Muscle layer of duodenum (tissue), 2 donors: ENCODE measurements around the gene RBM4B.

ENCODE experiments used
- H3K27ac ChIP-seq: one replicate; pipeline ENCODE4 v1.7.0; 2013; ENCODE audit warnings: mild to moderate bottlenecking, low read length
- H3K27me3 ChIP-seq: one replicate; pipeline ENCODE4 v1.7.0; 2013; ENCODE audit warnings: low read depth, mild to moderate bottlenecking, control low read depth, low read length
- H3K36me3 ChIP-seq, 2 donors: one replicate each; pipeline ENCODE4 v1.7.0; 2013; ENCODE audit warnings: low read length in 2 of 2, control low read depth in 1 of 2, mild to moderate bottlenecking in 1 of 2; ENCODE audit not compliant: insufficient read depth in 2 of 2, control insufficient read depth in 1 of 2
- H3K4me1 ChIP-seq, 2 donors: one replicate each; pipeline ENCODE4 v1.7.0; 2013; ENCODE audit warnings: low read length in 2 of 2, mild to moderate bottlenecking in 2 of 2, control low read depth in 1 of 2, moderate library complexity in 1 of 2; ENCODE audit not compliant: insufficient read depth in 2 of 2, control insufficient read depth in 1 of 2
- H3K4me3 ChIP-seq, 2 donors: one replicate each; pipeline ENCODE4 v1.7.0; 2013; ENCODE audit warnings: low read length in 2 of 2, low read depth in 1 of 2, mild to moderate bottlenecking in 1 of 2
- H3K9me3 ChIP-seq, 2 donors: one replicate each; pipeline ENCODE4 v1.7.0; 2013; ENCODE audit warnings: low read length in 2 of 2, control low read depth in 1 of 2, mild to moderate bottlenecking in 1 of 2; ENCODE audit not compliant: control insufficient read depth in 1 of 2
- donor health status: healthy.

The RBM4B gene

DNA sequence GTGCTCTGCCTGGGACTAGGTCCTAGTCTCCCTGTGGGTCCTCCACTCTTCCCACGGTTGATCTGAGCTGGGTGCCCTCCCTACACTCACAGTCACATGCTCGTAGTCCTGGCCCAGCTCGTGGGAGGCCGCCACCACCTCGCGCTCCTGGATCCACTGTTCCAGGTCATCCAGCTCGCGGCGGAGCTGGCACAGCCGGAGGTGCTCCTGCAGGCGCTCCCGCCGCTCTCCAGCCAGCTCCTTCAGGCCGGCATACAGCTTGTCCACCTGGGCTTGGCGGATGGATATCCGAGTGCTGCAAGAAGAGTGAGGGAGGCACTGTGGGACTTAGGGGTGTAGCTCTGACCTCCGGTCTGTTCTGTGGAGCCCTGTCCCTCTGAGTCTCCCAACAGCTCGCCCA is 14.8 kb upstream of the RBM4B start:
- Histone ChIP-seq H3K27ac (no peak overlapping the region), H3K4me3 (no peak overlapping the region), H3K9me3 (no peaks in the 10 kb centered on the region), H3K4me1 (no peaks in the 10 kb centered on the region), H3K36me3 (peaks cover 0 to 4% of the 10 kb centered on the region in 2 donors), H3K27me3 (no peaks in the 10 kb centered on the region)

- Histone ChIP-seq H3K27me3 (no peaks in the 10 kb centered on the region), H3K27ac (no peak overlapping the region), H3K9me3 (no peaks in the 10 kb centered on the region), H3K4me3 (no peak overlapping the region), H3K36me3 (peaks cover 0 to 4% of the 10 kb centered on the region in 2 donors), H3K4me1 (no peaks in the 10 kb centered on the region)
These were observed 13.8 kb upstream of the RBM4B start for GRCh38 chr11:66691311-66691980.

DNA sequence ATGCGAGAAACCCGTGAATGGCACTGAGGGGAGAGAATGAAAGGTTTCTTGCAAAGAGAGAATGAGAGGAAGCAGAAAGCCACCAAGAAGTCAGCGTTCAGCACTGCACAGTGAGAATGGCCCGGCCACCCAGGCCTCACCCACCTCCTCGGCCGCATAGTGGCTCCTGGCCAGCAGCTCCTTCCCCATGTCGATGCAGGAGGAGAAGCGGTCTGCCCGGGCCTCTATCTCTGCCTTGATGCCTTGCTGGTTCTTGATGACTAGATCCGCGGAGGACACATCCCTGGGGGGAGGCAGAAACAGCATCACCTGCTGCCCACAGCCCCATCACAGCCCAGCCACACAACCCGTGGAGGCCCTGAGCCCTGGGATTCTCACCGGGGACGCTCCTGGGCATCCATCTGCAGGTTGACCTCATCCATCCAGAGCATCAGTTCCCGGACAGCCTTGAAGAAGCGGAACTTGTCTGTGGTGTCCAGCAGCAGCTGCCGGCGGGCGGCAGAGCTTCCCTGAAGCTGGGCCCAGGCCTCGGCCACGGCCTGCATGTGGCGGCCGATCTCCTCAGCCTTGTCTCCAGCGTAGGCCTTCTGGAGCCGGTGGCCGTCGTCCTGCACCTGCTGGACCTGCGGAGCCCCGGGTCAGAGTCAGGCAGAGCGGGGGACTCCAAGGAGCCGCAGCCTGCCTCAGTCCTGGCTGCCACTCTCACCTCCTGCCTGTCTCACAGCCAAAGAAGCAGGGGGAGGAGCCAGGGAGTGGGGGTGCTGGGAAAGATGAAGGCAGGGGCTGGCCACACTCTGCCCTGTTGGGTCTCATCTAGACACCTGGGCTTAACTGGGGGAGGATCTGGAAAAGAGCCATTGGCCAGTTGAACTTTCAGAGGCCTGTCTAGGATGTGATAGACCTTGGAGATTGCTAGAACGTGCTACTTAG is 12.2 kb upstream of the RBM4B start:
- Histone ChIP-seq H3K36me3 (peaks cover 0 to 4% of the 10 kb centered on the region in 2 donors), H3K4me1 (no peaks in the 10 kb centered on the region), H3K4me3 (no peak overlapping the region), H3K9me3 (no peaks in the 10 kb centered on the region), H3K27ac (no peak overlapping the region), H3K27me3 (no peaks in the 10 kb centered on the region)

DNA sequence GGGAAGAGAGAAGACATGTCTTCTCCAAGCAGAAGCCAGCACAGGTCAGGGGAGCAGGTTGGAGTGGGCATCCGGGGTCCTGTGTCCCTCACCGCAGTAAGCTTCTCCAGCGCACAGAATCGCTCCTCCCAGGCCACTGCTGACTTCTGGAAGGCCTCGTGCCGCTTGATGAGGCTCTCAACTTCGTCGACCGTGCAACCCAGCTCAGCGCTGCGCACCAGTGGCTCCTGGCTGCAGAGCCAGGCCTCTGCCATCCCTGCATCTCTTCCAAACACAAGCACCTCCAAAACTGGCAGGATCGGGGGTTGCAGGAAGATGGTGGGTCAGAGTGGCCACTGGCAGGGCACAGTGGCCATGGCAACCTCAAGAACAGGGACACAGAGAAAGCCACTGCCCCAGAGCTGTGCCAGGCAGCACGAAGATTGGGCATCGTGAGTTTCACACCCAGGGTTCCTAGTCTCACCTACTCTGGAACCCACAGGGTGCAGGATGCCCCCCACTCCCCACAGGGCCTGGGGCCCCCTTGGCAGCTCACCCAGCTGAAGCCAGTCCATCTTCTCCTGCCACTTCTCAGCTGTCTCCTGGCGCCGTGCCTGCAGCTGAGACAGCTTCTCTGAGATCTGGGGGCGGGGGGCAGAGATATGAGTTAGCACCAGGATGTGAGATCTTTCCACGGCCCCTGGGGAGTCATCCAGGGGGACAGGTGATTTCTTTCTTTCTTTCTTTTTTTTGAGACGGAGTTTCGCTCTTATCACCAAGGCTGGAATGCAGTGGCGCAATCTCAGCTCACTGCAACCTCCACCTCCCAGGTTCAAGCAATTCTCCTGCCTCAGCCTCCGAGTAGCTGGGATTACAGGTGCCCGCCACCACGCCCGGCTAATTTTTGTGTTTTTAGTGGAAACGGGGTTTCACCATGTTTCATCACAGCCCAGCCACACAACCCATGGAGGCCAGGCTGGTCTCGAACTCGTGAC is 11.2 kb upstream of the RBM4B start:
- no peaks in the 10 kb centered on the region for H3K27me3 ChIP-seq
- peaks cover 0 to 4% of the 10 kb centered on the region in 2 donors for H3K36me3 ChIP-seq
- no peaks in the 10 kb centered on the region for H3K9me3 ChIP-seq
- H3K4me3 ChIP-seq, result no peak overlapping the region
- H3K27ac ChIP-seq, result no peak overlapping the region
- no peaks in the 10 kb centered on the region for H3K4me1 ChIP-seq

GRCh38 chr11:66687831-66688281 is 10.2 kb upstream of the RBM4B start:
- H3K9me3 ChIP-seq, result no peaks in the 10 kb centered on the region
- H3K36me3 ChIP-seq, result peaks cover 0 to 4% of the 10 kb centered on the region in 2 donors
- no peak overlapping the region for H3K4me3 ChIP-seq
- no peaks in the 10 kb centered on the region for H3K4me1 ChIP-seq
- H3K27ac ChIP-seq, result no peak overlapping the region
- H3K27me3 ChIP-seq, result no peaks in the 10 kb centered on the region

- no peaks in the 10 kb centered on the region for H3K36me3 ChIP-seq
- H3K4me1 ChIP-seq, result no peaks in the 10 kb centered on the region
- no peaks in the 10 kb centered on the region for H3K27me3 ChIP-seq
- H3K4me3 ChIP-seq, result no peak overlapping the region
- no peaks in the 10 kb centered on the region for H3K9me3 ChIP-seq
- H3K27ac ChIP-seq, result no peak overlapping the region
These were observed 9.4 kb upstream of the RBM4B start for GRCh38 chr11:66686801-66687750.

DNA sequence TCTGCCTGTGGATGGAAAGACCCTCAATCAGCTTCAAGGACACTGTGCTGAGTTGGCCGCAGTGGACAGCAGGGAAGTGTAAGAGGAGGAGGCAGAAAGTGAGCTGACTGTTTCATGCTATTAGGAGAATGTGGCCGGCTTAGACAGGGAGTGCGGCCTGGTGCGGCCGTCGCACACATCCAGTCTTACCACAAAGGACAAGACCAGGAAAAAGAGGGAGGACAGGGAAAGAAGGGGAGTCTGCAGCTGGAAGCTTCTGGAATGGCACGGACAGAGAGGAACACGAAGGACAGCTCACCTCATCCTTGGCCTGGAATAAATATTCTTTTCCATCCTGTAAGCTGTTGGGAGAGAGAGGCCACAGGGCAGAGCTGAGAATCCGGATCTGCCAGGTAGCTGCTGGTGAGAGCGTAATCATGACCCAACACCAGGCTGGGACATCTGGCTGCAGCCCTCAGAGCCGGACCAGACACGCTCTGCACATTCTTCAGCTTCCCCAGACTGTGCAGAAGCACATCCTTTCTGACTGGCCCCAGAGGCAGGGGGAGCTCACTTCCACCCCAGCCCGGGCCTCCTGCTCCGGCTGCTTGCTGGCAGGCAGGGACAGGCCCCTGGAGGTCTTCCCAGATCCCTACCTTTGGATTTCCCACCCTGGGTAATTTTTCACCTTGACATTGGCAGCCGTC is 8.6 kb upstream of the RBM4B start:
- no peak overlapping the region for H3K27ac ChIP-seq
- H3K4me1 ChIP-seq, result no peaks in the 10 kb centered on the region
- H3K9me3 ChIP-seq, result no peaks in the 10 kb centered on the region
- no peaks in the 10 kb centered on the region for H3K27me3 ChIP-seq
- H3K4me3 ChIP-seq, result no peak overlapping the region
- H3K36me3 ChIP-seq, result no peaks in the 10 kb centered on the region

DNA sequence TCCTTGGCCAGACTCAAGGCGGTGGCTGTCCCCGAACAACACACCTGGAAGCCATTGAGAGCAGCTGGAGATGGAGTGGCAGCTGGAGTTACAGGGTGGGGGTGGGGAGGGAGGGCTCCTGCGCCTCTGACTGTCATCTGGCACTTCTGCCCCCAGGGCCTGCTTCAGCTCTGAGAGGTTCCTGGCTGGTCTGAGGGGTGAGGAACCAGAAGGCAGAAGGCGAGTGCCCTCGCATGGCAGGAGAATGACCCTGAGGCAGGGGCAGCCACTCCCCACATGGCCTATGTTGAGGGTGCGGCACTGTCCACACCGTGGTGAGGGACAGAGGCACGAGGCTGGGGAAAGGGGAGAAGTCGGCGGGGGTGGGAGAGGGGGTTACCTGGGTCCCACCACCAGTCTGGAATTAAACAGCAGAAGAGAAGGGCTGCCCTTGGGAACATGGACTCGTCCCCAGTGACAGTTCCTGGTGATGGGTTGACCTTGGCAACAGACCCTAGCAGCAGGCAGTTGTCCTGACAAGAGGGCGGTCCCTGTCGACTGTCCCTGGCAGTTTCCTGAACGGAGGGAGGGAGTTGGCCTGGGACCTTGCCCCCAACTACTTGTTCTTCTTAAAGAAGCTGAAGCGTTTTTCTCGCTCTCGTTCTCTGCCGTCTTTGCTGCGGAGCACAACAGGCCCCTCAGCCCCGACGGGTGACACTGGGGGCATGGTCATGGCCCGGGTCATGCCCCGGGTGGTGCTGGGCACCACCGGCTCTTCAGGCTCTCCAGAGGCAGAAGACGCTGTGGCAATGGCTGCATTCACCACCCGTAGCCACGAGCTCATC is 7.8 kb upstream of the RBM4B start:
- H3K4me3 ChIP-seq, result no peak overlapping the region
- no peak overlapping the region for H3K27ac ChIP-seq

GRCh38 chr11:66684635-66685034 is 6.9 kb upstream of the RBM4B start:
- H3K27ac ChIP-seq, result no peak overlapping the region

More for the DNA sequence above, 7.8 kb upstream of the RBM4B start:
- no peaks in the 10 kb centered on the region for H3K27me3 ChIP-seq
- H3K9me3 ChIP-seq, result no peaks in the 10 kb centered on the region
- no peaks in the 10 kb centered on the region for H3K4me1 ChIP-seq
- H3K36me3 ChIP-seq, result no peaks in the 10 kb centered on the region

More at GRCh38 chr11:66684635-66685034, 6.9 kb upstream of the RBM4B start:
- no peaks in the 10 kb centered on the region for H3K9me3 ChIP-seq
- H3K27me3 ChIP-seq, result no peaks in the 10 kb centered on the region
- no peak overlapping the region for H3K4me3 ChIP-seq
- no peaks in the 10 kb centered on the region for H3K4me1 ChIP-seq
- H3K36me3 ChIP-seq, result no peaks in the 10 kb centered on the region
